Measurements from ENCODE around the gene VAV3. TPM values are rescaled to one million over a fixed set of nuclear protein-coding genes. Genes with fewer than 3 reads are reported as not detected.

VAV3 gene
- total and polyA plus RNA-seq, 8 donors = 7.1 to 21.4 (median 12.8) TPM

DNA sequence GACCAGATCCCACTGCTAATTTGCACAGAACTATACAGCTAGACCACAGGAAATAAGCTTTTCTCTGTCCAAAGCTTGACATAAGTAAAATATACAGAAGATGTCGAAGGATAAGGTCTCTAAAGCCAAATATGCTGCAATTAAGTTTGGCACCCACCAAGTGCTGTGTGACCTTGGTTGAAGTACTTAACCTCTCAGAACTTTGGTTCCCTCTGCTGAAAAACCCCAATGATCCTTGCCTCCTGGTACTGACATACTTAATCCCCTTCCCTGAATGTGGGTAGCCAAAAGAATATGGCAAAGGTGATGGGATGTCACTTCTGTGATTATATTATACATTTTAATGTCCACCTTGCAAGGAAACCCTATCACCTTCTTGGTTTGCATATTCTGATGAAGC, 290.5 kb downstream of the VAV3 start:
- TF ChIP-seq, protein P1, sequence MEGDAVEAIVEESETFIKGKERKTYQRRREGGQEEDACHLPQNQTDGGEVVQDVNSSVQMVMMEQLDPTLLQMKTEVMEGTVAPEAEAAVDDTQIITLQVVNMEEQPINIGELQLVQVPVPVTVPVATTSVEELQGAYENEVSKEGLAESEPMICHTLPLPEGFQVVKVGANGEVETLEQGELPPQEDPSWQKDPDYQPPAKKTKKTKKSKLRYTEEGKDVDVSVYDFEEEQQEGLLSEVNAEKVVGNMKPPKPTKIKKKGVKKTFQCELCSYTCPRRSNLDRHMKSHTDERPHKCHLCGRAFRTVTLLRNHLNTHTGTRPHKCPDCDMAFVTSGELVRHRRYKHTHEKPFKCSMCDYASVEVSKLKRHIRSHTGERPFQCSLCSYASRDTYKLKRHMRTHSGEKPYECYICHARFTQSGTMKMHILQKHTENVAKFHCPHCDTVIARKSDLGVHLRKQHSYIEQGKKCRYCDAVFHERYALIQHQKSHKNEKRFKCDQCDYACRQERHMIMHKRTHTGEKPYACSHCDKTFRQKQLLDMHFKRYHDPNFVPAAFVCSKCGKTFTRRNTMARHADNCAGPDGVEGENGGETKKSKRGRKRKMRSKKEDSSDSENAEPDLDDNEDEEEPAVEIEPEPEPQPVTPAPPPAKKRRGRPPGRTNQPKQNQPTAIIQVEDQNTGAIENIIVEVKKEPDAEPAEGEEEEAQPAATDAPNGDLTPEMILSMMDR (IDR thresholded peaks at IDR 0.05) = no peak
- Histone ChIP-seq H3K27ac (no peak overlapping the region), H3K4me1 (peaks cover 0 to 8% (median 5%) of the 10 kb centered on the region in 3 donors), H3K4me3 (no peak overlapping the region), H3K36me3 (no peaks in the 10 kb centered on the region), H3K9me3 (no peaks in the 10 kb centered on the region), H3K27me3 (no peaks in the 10 kb centered on the region)
- no peak for DNase-seq
- FAIRE-seq = no peak
- intact Hi-C loops (cut with DNase I) = no loop called here
- ATAC-seq = no peak
- whole genome bisulfite sequencing, 2 donors = 49 to 63% methylated on average over 1 of the region's 1 CpG

DNA sequence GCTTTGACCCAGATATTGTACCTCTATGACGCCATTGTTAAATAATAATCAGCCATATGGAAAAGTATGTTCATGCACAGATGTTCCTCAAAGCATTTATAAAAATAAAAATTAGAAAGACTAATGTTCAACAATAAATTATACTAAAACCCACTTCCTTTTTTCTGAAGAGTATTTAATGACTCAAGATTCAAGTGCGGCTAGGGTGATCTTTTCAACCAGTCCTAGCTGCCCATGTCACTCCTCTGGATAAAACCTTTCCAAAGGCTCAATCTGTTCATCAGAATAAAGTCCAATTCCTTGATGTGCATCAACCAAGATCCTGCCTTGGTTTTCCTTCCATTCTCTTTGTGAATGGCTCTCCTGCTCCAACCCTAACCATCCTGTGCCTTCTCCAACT, 292.0 kb downstream of the VAV3 start:
- WGBS, 2 donors = 68 to 71% methylated on average over 2 of the region's 2 CpGs
- intact Hi-C loops (cut with DNase I) = no loop called here
- no peak for ATAC-seq

DNA sequence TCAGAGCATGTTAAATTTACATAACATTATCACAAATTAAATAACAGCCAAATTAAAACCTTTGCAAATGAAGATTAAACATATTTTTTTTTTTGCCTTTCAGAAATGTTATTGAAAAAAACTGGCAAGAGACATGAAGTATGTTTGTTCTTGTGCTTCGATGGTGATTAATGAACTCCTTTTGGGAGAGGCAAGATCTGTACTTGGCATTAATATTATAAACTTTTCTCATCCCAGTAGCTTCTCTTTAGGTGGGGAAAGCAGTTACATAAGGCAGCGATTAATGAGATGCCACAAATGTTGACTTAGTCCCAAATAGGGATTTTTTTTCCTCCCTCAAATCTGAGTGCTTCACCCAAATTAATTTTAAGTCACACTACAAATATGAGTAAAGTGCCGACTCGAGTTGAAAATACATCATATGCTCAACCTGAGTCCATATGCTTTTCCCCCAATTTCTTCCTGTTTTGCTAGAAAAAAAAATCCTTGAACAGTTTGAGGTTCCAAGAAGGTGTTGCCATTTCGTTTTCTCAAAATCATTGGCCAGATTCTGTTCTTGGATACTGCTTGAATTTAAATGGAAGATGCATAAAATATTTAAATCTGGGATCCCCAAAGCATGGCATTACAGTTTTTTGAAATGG, 294.5 kb downstream of the VAV3 start:
- Histone ChIP-seq H3K27ac (peak overlapping the region in 2 of 4 donors; percentile 22 to 51), H3K36me3 (no peaks in the 10 kb centered on the region), H3K4me1 (peaks cover 0 to 8% (median 0%) of the 10 kb centered on the region in 3 donors), H3K9me3 (no peaks in the 10 kb centered on the region), H3K27me3 (no peaks in the 10 kb centered on the region), H3K4me3 (no peak overlapping the region)
- TF ChIP-seq, protein P1 (IDR thresholded peaks at IDR 0.05) = no peak
- 21% methylated on average over 5 of the region's 5 CpGs for WGBS, 2 donors
- intact Hi-C loops (cut with DNase I) = no loop called here
- FAIRE-seq (peak; percentile 61), ATAC-seq (peak in 1 of 4 donors; percentile 15), DNase-seq (no peak)

More for the DNA sequence above, 292.0 kb downstream of the VAV3 start:
- no peak overlapping the region for H3K4me3 ChIP-seq
- no peaks in the 10 kb centered on the region for H3K27me3 ChIP-seq
- no peak overlapping the region for H3K27ac ChIP-seq
- H3K9me3 ChIP-seq = no peaks in the 10 kb centered on the region
- TF ChIP-seq, protein P1 (IDR thresholded peaks at IDR 0.05) = no peak
- DNase-seq (no peak), FAIRE-seq (no peak)
- H3K4me1 ChIP-seq = peaks cover 0 to 8% (median 0%) of the 10 kb centered on the region in 3 donors
- no peaks in the 10 kb centered on the region for H3K36me3 ChIP-seq

DNA sequence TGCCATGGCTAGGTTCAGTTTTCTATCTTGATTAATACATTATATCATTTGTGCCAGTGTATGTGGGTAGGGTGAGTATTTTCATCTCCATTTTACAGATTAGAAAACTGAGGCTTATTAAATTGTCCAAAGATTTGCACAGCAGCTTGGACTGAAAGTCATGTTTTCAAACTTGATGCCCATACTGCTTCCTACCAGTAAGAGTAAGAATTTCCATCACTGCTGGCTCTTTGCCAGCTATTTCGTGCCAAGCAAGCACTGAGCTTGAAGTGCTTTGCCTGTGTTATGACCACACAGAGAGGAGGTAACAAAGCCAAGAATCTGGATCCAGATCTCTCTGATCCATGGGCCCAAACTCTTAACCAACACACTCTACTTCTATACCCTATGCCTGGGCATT, 295.0 kb downstream of the VAV3 start:
- Histone ChIP-seq H3K27me3 (no peaks in the 10 kb centered on the region), H3K27ac (peak overlapping the region in 2 of 4 donors; percentile 22 to 51), H3K9me3 (no peaks in the 10 kb centered on the region), H3K4me3 (no peak overlapping the region), H3K36me3 (no peaks in the 10 kb centered on the region), H3K4me1 (peaks cover 0 to 8% (median 0%) of the 10 kb centered on the region in 3 donors)
- TF ChIP-seq, protein P1 (IDR thresholded peaks at IDR 0.05) = no peak
- DNase-seq = peak in 4 of 6 donors; percentile 36 to 62 (median 48)
- intact Hi-C loops (cut with DNase I) = no loop called here
- FAIRE-seq = peak; percentile 17
- peak; percentile 53 to 75 (median 67) for ATAC-seq
- WGBS, 2 donors = 3 to 5% methylated on average over 1 of the region's 1 CpG

DNA sequence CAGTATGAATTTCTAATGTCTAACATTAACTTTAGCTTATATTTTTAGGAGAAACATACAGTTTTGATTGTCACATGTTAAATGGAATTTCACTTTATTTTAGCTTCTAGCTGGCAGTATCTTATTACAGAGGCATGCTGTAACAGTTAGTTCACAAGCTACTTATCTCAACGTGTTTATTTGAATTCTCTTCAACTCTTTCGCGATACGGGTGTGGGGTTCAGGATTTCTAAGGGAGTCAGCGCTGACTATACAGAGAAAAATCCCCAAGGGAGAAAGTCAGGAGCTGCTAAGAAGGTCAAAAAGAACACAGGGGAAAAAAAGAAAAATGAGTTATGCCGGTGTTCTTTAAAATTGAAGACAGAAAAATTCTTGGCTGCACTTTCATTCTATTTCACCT, 296.2 kb downstream of the VAV3 start:
- DNase-seq (no peak), ATAC-seq (no peak), FAIRE-seq (no peak)
- H3K27me3 ChIP-seq = no peaks in the 10 kb centered on the region
- peaks cover 0 to 8% (median 0%) of the 10 kb centered on the region in 3 donors for H3K4me1 ChIP-seq
- H3K9me3 ChIP-seq = no peaks in the 10 kb centered on the region
- intact Hi-C loops (cut with DNase I) = no loop called here
- 25 to 27% methylated on average over 6 of the region's 6 CpGs for WGBS, 2 donors
- TF ChIP-seq, protein P1 (IDR thresholded peaks at IDR 0.05) = no peak
- H3K27ac ChIP-seq = peak overlapping the region in 2 of 4 donors; percentile 15 to 51
- H3K36me3 ChIP-seq = no peaks in the 10 kb centered on the region
- H3K4me3 ChIP-seq = no peak overlapping the region

All from pancreas (tissue), 10 donors.